HG02763 (cell line): ENCODE measurements around the gene CAMSAP1.

Source experiments
- ATAC-seq: cut with Tn5 transposase; IDR thresholded peaks from one replicate; pipeline ENCODE4 v1.9.1; 2021; ENCODE audit warnings: mild to moderate bottlenecking, moderate library complexity; ENCODE audit not compliant: unreplicated experiment

Gene CAMSAP1

GRCh38 chr9:135883410-135884089 is 23.8 kb downstream of the CAMSAP1 start:
- ATAC-seq = no peak

- ATAC-seq = no peak
Observed at GRCh38 chr9:135882011-135882410, 25.3 kb downstream of the CAMSAP1 start.

- no peak for ATAC-seq
Observed at GRCh38 chr9:135880438-135880837, 26.9 kb downstream of the CAMSAP1 start.

- ATAC-seq = no peak
Observed at GRCh38 chr9:135879619-135880018, 27.7 kb downstream of the CAMSAP1 start.

- no peak for ATAC-seq
Observed at GRCh38 chr9:135879237-135879601, 28.1 kb downstream of the CAMSAP1 start.

- ATAC-seq = no peak
Observed at GRCh38 chr9:135878528-135879236, 28.7 kb downstream of the CAMSAP1 start.

GRCh38 chr9:135877791-135878527 is 29.4 kb downstream of the CAMSAP1 start:
- ATAC-seq = no peak

GRCh38 chr9:135876936-135877335 is 30.4 kb downstream of the CAMSAP1 start:
- no peak for ATAC-seq

- no peak for ATAC-seq
Observed at GRCh38 chr9:135874859-135875258, 32.5 kb downstream of the CAMSAP1 start.

- ATAC-seq = no peak
Observed at GRCh38 chr9:135869909-135870308, 37.4 kb downstream of the CAMSAP1 start.

- no peak for ATAC-seq
Observed at GRCh38 chr9:135865531-135865930, 41.8 kb downstream of the CAMSAP1 start.

- no peak for ATAC-seq
Observed at GRCh38 chr9:135864447-135865049, 42.8 kb downstream of the CAMSAP1 start.

GRCh38 chr9:135862809-135863208 is 44.5 kb downstream of the CAMSAP1 start:
- ATAC-seq = no peak

GRCh38 chr9:135858491-135859185 is 48.7 kb downstream of the CAMSAP1 start:
- no peak for ATAC-seq

GRCh38 chr9:135857843-135858242 is 49.5 kb downstream of the CAMSAP1 start:
- no peak for ATAC-seq

- no peak for ATAC-seq
Observed at GRCh38 chr9:135857371-135857786, 50.0 kb downstream of the CAMSAP1 start.

- ATAC-seq = no peak
Observed at GRCh38 chr9:135851748-135852147, 55.6 kb downstream of the CAMSAP1 start.

- no peak for ATAC-seq
Observed at GRCh38 chr9:135850737-135851136, 56.6 kb downstream of the CAMSAP1 start.

- no peak for ATAC-seq
Observed at GRCh38 chr9:135849181-135849580, 58.2 kb downstream of the CAMSAP1 start.

- no peak for ATAC-seq
Observed at GRCh38 chr9:135848341-135849047, 58.9 kb downstream of the CAMSAP1 start.
